EL (cell line): ENCODE measurements around the gene RIBC2.

ENCODE experiments used
- DNase-seq: peaks from one replicate; pipeline ENCODE4 v3.0.0-alpha.2; 2016

The RIBC2 gene

DNA sequence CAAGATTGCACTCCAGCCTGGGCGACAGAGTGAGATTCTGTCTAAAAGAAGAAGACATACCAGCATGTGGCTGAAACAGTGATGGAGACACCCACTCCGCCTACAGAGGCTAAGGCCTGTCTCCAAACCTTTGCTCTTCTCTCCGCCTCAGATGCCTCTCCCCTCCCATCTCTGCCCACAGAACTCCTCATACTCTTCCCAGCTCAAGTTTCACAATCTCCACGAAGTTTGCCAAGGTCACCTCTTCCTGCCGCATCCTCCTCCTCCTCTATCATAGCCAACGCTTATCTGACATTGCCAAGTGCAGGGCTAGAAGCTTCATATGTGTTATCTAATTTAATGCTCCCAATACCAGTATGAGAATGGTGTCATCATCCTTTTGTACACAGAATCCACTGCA, 63.3 kb downstream of the RIBC2 start:
- DNase-seq: peak; percentile 31

DNA sequence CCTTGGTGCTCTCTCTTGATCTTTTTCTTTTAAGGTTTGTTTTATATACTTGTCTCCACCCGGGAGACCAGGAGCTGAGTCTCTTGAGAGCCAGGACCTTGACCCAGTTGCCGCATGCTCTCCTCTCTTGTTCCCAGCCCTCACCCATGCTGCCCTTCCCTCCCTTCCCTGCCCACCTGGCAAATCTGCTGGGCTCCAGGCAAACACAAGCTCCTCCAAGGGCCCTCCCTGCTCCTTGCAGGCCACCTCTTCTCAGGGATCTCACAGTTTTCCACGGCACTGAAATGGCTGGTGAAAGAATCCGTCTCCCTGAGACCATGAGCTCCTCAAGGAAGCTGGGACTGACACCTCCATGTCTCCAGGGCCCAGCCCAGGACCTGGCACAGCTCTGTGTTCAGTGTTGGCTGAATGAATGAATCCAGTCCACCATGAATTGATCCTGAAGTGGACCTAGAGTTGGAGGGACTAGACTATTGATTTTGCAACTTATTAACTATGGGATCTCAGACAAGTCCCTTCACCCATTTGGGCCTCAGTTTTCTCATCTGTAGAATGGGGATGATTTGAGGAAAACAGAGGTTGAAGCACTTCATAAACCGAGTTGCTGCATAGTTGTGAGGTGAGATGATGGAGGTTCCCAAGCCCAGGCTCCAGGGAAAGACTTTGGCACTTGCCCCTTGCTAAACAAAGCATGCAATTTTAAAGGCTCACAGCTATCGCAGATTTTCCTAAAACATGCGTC, 64.0 kb downstream of the RIBC2 start:
- no peak for DNase-seq

DNA sequence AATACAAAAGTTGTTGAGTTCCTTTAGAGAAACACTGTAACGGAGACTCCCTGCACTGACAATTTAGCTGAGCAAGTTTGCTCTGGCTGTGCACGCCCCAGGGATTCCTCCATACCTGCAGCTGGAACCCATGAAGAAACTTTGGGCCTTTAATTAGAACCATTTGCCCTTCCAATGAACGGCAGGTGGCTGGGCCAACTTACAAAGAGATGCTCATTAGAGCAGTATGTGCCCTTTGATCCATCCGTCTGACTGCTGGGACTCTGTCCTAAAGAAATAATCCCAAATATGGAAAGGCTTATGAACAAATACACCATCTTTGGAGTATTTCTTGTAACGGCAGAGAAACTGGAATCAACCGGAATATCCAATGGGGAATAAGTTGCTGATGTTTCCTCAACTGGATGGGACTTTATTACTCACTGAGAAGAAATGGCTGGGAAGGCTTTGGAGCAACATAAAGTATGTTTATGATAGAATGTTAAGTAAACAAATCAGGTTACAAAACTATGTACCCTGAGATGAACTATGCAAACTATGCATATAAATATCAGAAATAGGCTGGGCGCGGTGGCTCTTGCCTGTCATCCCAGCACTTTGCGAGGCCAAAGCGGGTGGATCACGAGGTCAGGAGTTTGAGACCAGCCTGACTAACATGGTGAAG, 64.7 kb downstream of the RIBC2 start:
- DNase-seq: peak; percentile 94

DNA sequence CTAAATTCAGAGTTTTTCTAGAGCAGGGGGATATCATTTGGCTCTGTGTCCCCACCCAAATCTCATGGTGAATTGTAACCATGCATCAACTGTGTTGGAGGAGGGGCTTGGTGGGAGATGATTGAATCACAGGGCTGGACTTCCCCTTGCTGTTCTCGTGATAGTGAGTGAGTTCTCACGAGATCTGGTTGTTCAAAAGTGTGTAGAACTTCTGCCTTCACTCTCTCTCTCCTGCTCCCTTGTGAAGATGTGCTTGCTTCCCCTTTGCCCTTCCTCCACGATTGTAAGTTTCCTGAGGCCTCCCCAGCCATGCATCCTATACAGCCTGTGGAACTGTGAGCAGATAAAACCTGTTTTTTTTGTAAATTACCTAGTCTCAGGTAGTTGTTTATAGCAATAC, 67.2 kb downstream of the RIBC2 start:
- no peak for DNase-seq

DNA sequence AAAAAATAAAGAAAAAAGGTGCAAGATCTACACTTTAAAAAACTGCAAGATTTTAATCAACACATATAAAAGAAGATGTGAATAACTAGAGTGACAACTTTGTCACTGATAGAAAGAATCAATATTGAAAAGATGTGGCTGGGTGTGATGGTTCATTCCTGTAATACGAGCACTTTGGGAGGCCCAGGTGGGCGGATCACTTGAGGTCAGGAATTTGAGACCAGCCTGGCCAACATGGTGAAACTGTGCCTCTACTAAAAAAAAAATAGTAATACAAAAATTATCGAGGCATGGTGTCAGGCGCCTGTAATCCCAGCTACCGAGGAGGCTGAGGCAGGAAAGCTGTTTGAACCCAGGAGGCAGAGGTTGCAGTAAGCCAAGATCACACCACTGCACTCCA, 68.2 kb downstream of the RIBC2 start:
- DNase-seq: no peak
